K562 (cell line): ENCODE data around the gene PA2G4. TPM values are rescaled to one million over a fixed set of nuclear protein-coding genes. Genes with fewer than 3 reads are reported as not detected.

ENCODE experiments used
- ATF6 ChIP-seq: sonication (generic); formaldehyde crosslinking; IDR thresholded peaks from 2 replicates; pipeline ENCODE4 v1.4.0; 2020; ENCODE audit warnings: mild to moderate bottlenecking, missing genetic modification reagents
- EP400 ChIP-seq: fragments of 450-650 bp; IDR thresholded peaks from 2 replicates; pipeline ENCODE4 v1.6.1; 2017; ENCODE audit warnings: antibody characterized with exemption, mild to moderate bottlenecking, moderate library complexity
- ETV6 ChIP-seq, 3 experiments: fragments of 150-350 bp in 1 of 3; sonication (generic) in 1 of 3; formaldehyde crosslinking in 1 of 3; IDR thresholded peaks; 2 replicates each; pipeline versions ENCODE4 v1.6.1 to v1.8.0; 2014 to 2022; ENCODE audit warnings: borderline replicate concordance in 2 of 3, low read depth in 2 of 3, antibody characterized with exemption in 1 of 3, low read length in 1 of 3, mild to moderate bottlenecking in 1 of 3, missing genetic modification reagents in 1 of 3
- JUND ChIP-seq, 2 experiments: IDR thresholded peaks; 2 replicates in 1 of 2; 3 replicates in 1 of 2; pipeline ENCODE4 v1.6.1; 2011; ENCODE audit warnings: borderline replicate concordance in 2 of 2, low read depth in 2 of 2, low read length in 2 of 2, improper control_type of control experiment in 1 of 2, missing biosample characterization in 1 of 2, missing genetic modification characterization in 1 of 2, missing genetic modification reagents in 1 of 2
- MAZ ChIP-seq, 2 experiments: fragments of 450-650 bp in 1 of 2; sonication (generic) in 1 of 2; formaldehyde crosslinking; IDR thresholded peaks in 1 of 2; conservative IDR thresholded peaks in 1 of 2; 2 replicates each; pipeline versions ENCODE4 v1.4.0 to v1.5.0; 2020; ENCODE audit warnings: mild to moderate bottlenecking in 1 of 2, missing genetic modification reagents in 1 of 2
- PHF21A ChIP-seq: fragments of 450-650 bp; IDR thresholded peaks from 2 replicates; pipeline ENCODE4 v1.6.1; 2017; ENCODE audit warnings: low read depth, borderline replicate concordance
- POLR2AphosphoS2 ChIP-seq: IDR thresholded peaks from 2 replicates; pipeline ENCODE4 v1.6.1; 2012; ENCODE audit warnings: low read length, improper control_type of control experiment
- POU5F1 ChIP-seq: fragments of 150-350 bp; IDR thresholded peaks from 2 replicates; pipeline ENCODE4 v1.6.1; 2014; ENCODE audit warnings: borderline replicate concordance, low read length, low read depth, mild to moderate bottlenecking; ENCODE audit not compliant: partially characterized antibody
- RCOR1 ChIP-seq, 2 experiments: IDR thresholded peaks; 2 replicates each; pipeline ENCODE4 v1.6.1; 2012; ENCODE audit warnings: low read depth in 2 of 2, low read length in 2 of 2, borderline replicate concordance in 1 of 2, improper control_type of control experiment in 1 of 2
- SAFB2 ChIP-seq: fragments of 200-400 bp; formaldehyde crosslinking; IDR thresholded peaks from 2 replicates; pipeline ENCODE4 v1.6.1; 2018; ENCODE audit warnings: borderline replicate concordance, low read length, low read depth, moderate library complexity; ENCODE audit not compliant: severe bottlenecking
- TAF7 ChIP-seq: fragments of 450-650 bp; IDR thresholded peaks from 2 replicates; pipeline ENCODE4 v1.6.1; 2016; ENCODE audit warnings: missing genetic modification characterization, missing compliant biosample characterization
- TGIF2 ChIP-seq: sonication (generic); formaldehyde crosslinking; IDR thresholded peaks from 2 replicates; pipeline ENCODE4 v1.8.1; 2022; ENCODE audit warnings: mild to moderate bottlenecking, missing genetic modification reagents, moderate library complexity
- WHSC1 ChIP-seq: IDR thresholded peaks from one replicate; pipeline ENCODE4 v1.6.1; 2012; ENCODE audit warnings: low read length, control low read depth, inconsistent platforms
- ZFP1 ChIP-seq: fragments of 450-650 bp; formaldehyde crosslinking; IDR thresholded peaks from 2 replicates; pipeline ENCODE4 v1.4.0; 2020; ENCODE audit warnings: mild to moderate bottlenecking, mixed read lengths
- ZFP36 ChIP-seq: fragments of 150-350 bp; IDR thresholded peaks from 2 replicates; pipeline ENCODE4 v1.6.1; 2018; ENCODE audit warnings: low read length, low read depth; ENCODE audit not compliant: partially characterized antibody
- ZNF589 ChIP-seq: fragments of 200-800 bp; sonication (Bioruptor generic); IDR thresholded peaks from 2 replicates; pipeline ENCODE4 v1.6.1; 2016; ENCODE audit warnings: low read depth, missing genetic modification characterization, missing compliant biosample characterization
- polyA plus RNA-seq, 8 experiments: library from polyadenylated mRNA; depleted of rRNA in 4 of 8; stranded (reverse) in 5 of 8; unstranded in 3 of 8; fragments of >200 nt; fragmentation: Nextera tagmentation in 2 of 8; fragmentation: Illumina TruSeq in 1 of 8; extraction: Ambion mirVana in 2 of 8; extraction: Trizol in 1 of 8; gene quantifications; 2 replicates each; pipeline versions ENCODE4 v1.2.1 to v1.2.3, GENCODE V29; 2011 to 2014; ENCODE audit warnings: inconsistent platforms in 1 of 8, missing spikeins in 1 of 8
- total RNA-seq, 7 experiments: library from RNA; depleted of rRNA in 6 of 7; stranded (reverse); fragments of >200 nt in 6 of 7; fragmentation: Illumina TruSeq in 2 of 7; extraction: Trizol in 2 of 7; gene quantifications; 2 replicates each; pipeline versions ENCODE4 v1.2.1 to v1.2.3, GENCODE V29; 2011 to 2021; ENCODE audit warnings: low replicate concordance in 1 of 7
- TF ChIP-seq, protein P1 (sequence below): fragments of 250-450 bp; sonication (Bioruptor Pico); IDR thresholded peaks from 2 replicates; pipeline ENCODE4 v1.8.0; 2022; ENCODE audit warnings: inconsistent platforms, mild to moderate bottlenecking, moderate library complexity, borderline replicate concordance
- TF ChIP-seq, protein P2 (sequence below): sonication (generic); formaldehyde crosslinking; IDR thresholded peaks from 2 replicates; pipeline ENCODE4 v1.8.0; 2023; ENCODE audit warnings: mild to moderate bottlenecking, missing genetic modification reagents

PA2G4 gene
- total and polyA plus RNA-seq, 9 of the 15 experiments (the other 6 are each of a cell fraction or from before 2014, with no cell fraction given) = 230 to 925 (median 638) TPM

DNA sequence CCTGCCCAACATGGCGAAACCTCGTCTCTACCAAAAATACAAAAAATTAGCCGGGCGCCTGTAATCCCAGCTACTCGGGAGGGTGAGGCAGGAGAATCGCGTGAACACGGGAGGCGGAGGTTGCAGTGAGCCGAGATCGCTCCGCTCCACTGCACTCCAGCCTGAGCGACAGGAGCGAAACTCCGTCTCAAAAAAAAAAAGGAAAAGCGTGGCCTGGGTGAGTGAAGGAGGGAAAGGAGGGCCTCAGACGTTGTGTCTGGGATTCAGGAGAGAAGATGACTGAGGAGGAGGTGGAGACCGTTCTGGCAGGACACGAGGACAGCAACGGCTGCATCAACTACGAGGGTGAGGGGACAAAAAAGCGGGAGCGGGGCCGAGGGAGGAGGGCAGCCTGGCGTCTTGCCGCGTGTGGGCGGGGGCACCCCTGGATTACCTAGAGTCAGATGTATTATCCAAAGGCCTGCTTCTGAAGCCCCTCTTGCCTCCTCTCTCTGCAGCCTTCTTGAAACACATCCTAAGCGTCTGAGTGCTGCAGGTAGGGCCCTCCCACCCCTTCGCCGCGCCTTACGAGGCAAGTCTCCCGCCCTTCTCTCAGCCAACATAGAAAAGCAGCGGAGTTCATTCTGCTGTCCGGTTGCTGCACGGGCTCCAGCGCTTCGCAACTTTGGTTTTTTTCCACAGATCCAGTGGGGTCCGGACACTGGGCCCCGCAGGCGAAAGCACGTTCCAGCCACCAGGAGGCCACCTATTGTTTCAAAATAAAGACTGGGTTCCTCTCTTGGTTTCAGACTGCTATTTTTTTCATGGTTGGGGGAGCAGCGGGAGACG, 53.1 kb downstream of the PA2G4 start (continued):
- TF ChIP-seq, protein P1, sequence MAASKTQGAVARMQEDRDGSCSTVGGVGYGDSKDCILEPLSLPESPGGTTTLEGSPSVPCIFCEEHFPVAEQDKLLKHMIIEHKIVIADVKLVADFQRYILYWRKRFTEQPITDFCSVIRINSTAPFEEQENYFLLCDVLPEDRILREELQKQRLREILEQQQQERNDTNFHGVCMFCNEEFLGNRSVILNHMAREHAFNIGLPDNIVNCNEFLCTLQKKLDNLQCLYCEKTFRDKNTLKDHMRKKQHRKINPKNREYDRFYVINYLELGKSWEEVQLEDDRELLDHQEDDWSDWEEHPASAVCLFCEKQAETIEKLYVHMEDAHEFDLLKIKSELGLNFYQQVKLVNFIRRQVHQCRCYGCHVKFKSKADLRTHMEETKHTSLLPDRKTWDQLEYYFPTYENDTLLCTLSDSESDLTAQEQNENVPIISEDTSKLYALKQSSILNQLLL (CRISPR knock-in tag) = no peak
- TF ChIP-seq ATF6 (CRISPR knock-in tag) (0 out of 2 replicates have a peak, but pooled peaks have one; percentile 58), MAZ (CRISPR knock-in tag; conservative IDR thresholded peaks at IDR 0.05 in 1 of 2, IDR thresholded peaks at IDR 0.05 in 1 of 2) (peak; percentile 34 to 48; a peak in 2 of 4 replicates), POU5F1 (no peak), ZNF589 (CRISPR knock-in tag) (no peak), ZFP36 (peak; percentile 3), ZFP1 (CRISPR knock-in tag) (no peak), TGIF2 (CRISPR knock-in tag) (no peak), EP400 (peak; percentile 3; the same call in 1 of the 2 replicates), SAFB2 (no peak), ETV6 (IDR thresholded peaks at IDR 0.05; ENCODE audit: borderline replicate concordance in 1 of 2, low read depth in 2 of 2, low read length in 1 of 2) (no peak), ETV6 (CRISPR knock-in tag; IDR thresholded peaks at IDR 0.05; ENCODE audit: borderline replicate concordance) (no peak), POLR2AphosphoS2 (0 out of 2 replicates have a peak, but pooled peaks have one; percentile 75), TAF7 (tag) (no peak), PHF21A (no peak), JUND (IDR thresholded peaks at IDR 0.05; ENCODE audit: borderline replicate concordance, low read depth, low read length) (peak; percentile 15; the same call in 1 of the 2 replicates), JUND (tag; IDR thresholded peaks at IDR 0.05; ENCODE audit: borderline replicate concordance, low read depth, low read length) (no peak), WHSC1 (no peak), RCOR1 (IDR thresholded peaks at IDR 0.05; ENCODE audit: borderline replicate concordance in 1 of 2, low read depth in 2 of 2, low read length in 2 of 2) (peak in 1 of 2 experiments; percentile 34; a peak in 1 of 4 replicates)
- TF ChIP-seq, protein P2, sequence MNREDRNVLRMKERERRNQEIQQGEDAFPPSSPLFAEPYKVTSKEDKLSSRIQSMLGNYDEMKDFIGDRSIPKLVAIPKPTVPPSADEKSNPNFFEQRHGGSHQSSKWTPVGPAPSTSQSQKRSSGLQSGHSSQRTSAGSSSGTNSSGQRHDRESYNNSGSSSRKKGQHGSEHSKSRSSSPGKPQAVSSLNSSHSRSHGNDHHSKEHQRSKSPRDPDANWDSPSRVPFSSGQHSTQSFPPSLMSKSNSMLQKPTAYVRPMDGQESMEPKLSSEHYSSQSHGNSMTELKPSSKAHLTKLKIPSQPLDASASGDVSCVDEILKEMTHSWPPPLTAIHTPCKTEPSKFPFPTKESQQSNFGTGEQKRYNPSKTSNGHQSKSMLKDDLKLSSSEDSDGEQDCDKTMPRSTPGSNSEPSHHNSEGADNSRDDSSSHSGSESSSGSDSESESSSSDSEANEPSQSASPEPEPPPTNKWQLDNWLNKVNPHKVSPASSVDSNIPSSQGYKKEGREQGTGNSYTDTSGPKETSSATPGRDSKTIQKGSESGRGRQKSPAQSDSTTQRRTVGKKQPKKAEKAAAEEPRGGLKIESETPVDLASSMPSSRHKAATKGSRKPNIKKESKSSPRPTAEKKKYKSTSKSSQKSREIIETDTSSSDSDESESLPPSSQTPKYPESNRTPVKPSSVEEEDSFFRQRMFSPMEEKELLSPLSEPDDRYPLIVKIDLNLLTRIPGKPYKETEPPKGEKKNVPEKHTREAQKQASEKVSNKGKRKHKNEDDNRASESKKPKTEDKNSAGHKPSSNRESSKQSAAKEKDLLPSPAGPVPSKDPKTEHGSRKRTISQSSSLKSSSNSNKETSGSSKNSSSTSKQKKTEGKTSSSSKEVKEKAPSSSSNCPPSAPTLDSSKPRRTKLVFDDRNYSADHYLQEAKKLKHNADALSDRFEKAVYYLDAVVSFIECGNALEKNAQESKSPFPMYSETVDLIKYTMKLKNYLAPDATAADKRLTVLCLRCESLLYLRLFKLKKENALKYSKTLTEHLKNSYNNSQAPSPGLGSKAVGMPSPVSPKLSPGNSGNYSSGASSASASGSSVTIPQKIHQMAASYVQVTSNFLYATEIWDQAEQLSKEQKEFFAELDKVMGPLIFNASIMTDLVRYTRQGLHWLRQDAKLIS (CRISPR knock-in tag) = no peak
